Central memory CD8-positive, alpha-beta T cell (primary cell): ENCODE results near the gene YEATS4.

ENCODE experiments used
- ATAC-seq: fragments of 150-1000 bp; cut with Tn5 transposase; replicated peaks from 2 replicates; pipeline ENCODE4 v1.10.0; 2022; ENCODE audit warnings: mild to moderate bottlenecking, moderate FRiP score, moderate number of reproducible peaks; ENCODE audit not compliant: poor library complexity, severe bottlenecking; ENCODE audit errors: extremely low read depth
- DNase-seq, 2 donors: peaks; one replicate each; pipeline ENCODE4 v3.0.0; 2021; ENCODE audit warnings: low spot score in 2 of 2
- H3K27ac Mint-ChIP-seq: one replicate; pipeline ENCODE4 v1.8.0; 2022; ENCODE audit warnings: low read depth, mild to moderate bottlenecking, moderate library complexity, mixed read lengths
- H3K27me3 Mint-ChIP-seq: one replicate; pipeline ENCODE4 v1.8.0; 2022; ENCODE audit warnings: mixed read lengths
- H3K36me3 Mint-ChIP-seq: one replicate; pipeline ENCODE4 v1.8.0; 2022; ENCODE audit warnings: mild to moderate bottlenecking, moderate library complexity, mixed read lengths; ENCODE audit not compliant: insufficient read depth
- H3K4me1 Mint-ChIP-seq: one replicate; pipeline ENCODE4 v1.8.0; 2022; ENCODE audit warnings: mixed read lengths
- H3K4me3 Mint-ChIP-seq: one replicate; pipeline ENCODE4 v1.8.0; 2022; ENCODE audit warnings: mild to moderate bottlenecking, moderate library complexity, mixed read lengths
- H3K9me3 Mint-ChIP-seq: one replicate; pipeline ENCODE4 v1.8.0; 2022; ENCODE audit warnings: mixed read lengths

The YEATS4 gene

DNA sequence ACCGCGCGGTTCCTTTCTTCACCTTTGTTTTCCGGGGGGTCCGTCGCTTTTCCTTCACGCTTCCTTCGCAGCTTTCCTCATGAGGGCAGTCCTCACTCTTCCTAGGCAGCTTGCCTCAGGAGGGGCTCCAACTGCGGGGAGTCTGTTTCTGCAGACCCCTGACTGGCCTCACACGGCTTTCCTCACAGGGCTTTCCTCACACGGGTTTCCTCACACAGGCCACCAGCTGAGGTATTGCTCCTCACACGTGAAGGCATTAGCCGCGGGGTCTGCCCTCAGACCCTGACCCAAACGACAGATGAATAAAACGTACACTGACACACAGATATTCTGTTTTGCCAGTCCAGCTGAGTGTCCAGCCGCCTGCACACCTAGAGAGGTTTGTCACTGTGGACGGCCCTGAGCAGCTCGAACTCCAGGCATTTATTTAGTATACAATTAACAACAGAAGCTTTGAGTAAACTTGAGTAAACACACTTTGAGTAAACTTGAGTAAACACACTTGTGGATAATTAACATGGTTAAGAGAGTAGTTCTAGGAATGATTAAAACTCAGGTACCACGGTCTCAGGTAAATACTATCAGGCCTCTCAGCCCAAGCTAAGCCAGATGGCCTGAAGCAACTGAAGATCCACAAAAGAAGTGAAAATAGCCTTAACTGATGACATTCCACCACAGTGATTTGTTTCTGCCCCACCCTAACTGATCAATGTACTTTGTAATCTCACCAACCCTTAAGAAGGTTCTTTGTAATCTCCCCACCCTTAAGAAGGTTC is 27.4 kb upstream of the YEATS4 start:
- peak overlapping the region; percentile 71 for H3K27ac Mint-ChIP-seq
- H3K4me1 Mint-ChIP-seq, result peaks cover 13% of the 10 kb centered on the region
- DNase-seq (no peak), ATAC-seq (no peak)
- peak overlapping the region; percentile 84 for H3K4me3 Mint-ChIP-seq
- peaks cover 7% of the 10 kb centered on the region for H3K36me3 Mint-ChIP-seq
- no peaks in the 10 kb centered on the region for H3K9me3 Mint-ChIP-seq
- H3K27me3 Mint-ChIP-seq, result no peaks in the 10 kb centered on the region

DNA sequence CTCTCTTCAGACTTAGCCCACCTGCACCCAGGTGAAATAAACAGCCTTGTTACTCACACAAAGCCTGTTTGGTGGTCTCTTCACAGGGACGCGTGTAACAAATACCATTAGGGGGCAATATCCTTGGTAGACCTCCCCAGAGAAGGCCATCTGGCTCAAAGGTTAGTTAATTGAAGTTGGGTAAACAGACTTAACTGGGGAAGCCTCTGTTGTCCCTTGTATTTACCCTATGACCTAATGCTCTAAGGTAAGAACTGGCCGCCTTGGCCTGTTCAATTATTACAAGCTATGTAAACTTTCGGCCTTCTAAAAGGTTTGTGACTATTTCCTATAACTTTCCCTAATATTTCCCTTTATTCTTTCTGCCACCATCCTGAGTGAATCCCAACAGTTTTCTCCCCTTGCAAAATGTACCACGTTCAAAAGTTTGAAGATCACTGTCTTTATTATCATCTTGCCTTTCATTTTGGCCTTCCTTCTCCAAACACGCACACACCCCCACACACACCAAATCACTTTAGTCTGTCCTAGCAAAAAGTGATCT is 26.7 kb upstream of the YEATS4 start:
- no peak overlapping the region for H3K27ac Mint-ChIP-seq
- no peaks in the 10 kb centered on the region for H3K9me3 Mint-ChIP-seq
- H3K27me3 Mint-ChIP-seq, result no peaks in the 10 kb centered on the region
- H3K4me3 Mint-ChIP-seq, result no peak overlapping the region
- peaks cover 13% of the 10 kb centered on the region for H3K4me1 Mint-ChIP-seq
- peaks cover 7% of the 10 kb centered on the region for H3K36me3 Mint-ChIP-seq
- DNase-seq (no peak), ATAC-seq (no peak)

GRCh38 chr12:69334158-69334557 is 25.4 kb upstream of the YEATS4 start:
- no peak for DNase-seq
- peaks cover 7% of the 10 kb centered on the region for H3K36me3 Mint-ChIP-seq
- peaks cover 13% of the 10 kb centered on the region for H3K4me1 Mint-ChIP-seq
- no peak overlapping the region for H3K4me3 Mint-ChIP-seq
- H3K27ac Mint-ChIP-seq, result no peak overlapping the region
- no peaks in the 10 kb centered on the region for H3K27me3 Mint-ChIP-seq
- no peaks in the 10 kb centered on the region for H3K9me3 Mint-ChIP-seq
- ATAC-seq, result no peak

DNA sequence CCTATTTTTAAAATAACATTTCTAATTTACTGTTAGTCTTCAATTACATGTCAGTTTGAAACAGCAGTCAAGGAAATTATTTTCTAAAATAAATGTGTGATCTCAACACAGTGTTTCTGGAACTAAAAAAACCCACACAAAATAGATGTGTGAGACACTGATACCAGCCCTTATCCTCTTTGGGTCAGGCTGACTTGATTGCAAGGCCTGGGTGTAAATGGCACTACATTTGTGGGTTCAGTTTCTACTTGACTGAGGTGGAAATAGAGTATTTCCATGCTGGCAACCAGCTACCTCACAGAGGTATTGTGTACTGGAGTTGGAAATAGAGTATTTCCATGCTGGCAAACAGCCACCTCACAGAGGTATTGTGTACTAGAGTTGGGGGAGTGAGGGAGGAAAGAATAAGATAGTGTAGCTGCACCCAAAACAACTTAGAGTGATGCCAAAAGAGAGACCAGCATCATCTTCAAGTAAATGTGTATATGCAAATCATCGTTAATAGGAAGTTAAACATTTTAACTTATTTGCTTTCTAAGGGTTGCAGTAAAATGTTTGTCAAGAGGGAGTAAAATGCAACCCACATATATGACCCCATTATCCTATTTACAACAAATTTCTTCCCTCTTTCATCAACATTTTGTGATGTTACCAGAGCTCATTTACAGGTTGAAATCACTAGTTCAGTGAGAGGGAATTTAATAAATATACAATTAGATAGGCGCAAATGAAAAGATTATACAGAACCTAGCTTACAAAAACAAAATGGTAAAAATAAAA is 22.0 kb upstream of the YEATS4 start:
- no peak for DNase-seq
- no peaks in the 10 kb centered on the region for H3K4me1 Mint-ChIP-seq
- H3K27ac Mint-ChIP-seq, result no peak overlapping the region
- H3K9me3 Mint-ChIP-seq, result no peaks in the 10 kb centered on the region
- H3K36me3 Mint-ChIP-seq, result no peaks in the 10 kb centered on the region
- H3K27me3 Mint-ChIP-seq, result no peaks in the 10 kb centered on the region
- no peak overlapping the region for H3K4me3 Mint-ChIP-seq
- no peak for ATAC-seq

- Mint-ChIP-seq H3K36me3 (no peaks in the 10 kb centered on the region), H3K9me3 (no peaks in the 10 kb centered on the region), H3K27me3 (no peaks in the 10 kb centered on the region), H3K27ac (no peak overlapping the region), H3K4me1 (no peaks in the 10 kb centered on the region), H3K4me3 (no peak overlapping the region)
- DNase-seq, result no peak
- no peak for ATAC-seq
Observed at GRCh38 chr12:69338120-69338859, 21.3 kb upstream of the YEATS4 start.

- DNase-seq (no peak), ATAC-seq (no peak)
- H3K36me3 Mint-ChIP-seq, result no peaks in the 10 kb centered on the region
- no peaks in the 10 kb centered on the region for H3K9me3 Mint-ChIP-seq
- no peak overlapping the region for H3K4me3 Mint-ChIP-seq
- no peak overlapping the region for H3K27ac Mint-ChIP-seq
- H3K4me1 Mint-ChIP-seq, result no peaks in the 10 kb centered on the region
- no peaks in the 10 kb centered on the region for H3K27me3 Mint-ChIP-seq
Observed at GRCh38 chr12:69338936-69339335, 20.6 kb upstream of the YEATS4 start.

- Mint-ChIP-seq H3K27me3 (no peaks in the 10 kb centered on the region), H3K4me1 (no peaks in the 10 kb centered on the region), H3K9me3 (no peaks in the 10 kb centered on the region), H3K36me3 (no peaks in the 10 kb centered on the region), H3K27ac (no peak overlapping the region), H3K4me3 (no peak overlapping the region)
- ATAC-seq (no peak), DNase-seq (no peak)
Observed at GRCh38 chr12:69339999-69340398, 19.5 kb upstream of the YEATS4 start.

DNA sequence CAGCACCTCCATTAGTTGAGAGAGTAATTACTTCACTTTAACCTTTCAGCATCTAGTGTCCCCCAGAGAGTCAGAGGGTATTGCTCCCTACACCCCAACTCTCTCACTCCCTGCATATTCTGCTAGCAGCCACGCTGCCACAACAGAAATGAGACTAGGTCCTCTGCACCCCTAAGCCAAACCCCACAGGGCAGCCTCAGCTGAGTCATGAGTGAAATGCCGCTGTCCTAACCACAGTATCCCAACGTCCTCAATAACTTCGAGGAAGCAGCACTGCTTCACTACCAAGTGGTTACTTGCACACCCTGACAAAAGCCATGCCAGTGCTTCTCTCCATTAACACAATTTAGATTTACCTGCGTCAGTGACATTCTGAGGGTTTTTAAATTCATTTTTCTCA is 18.2 kb upstream of the YEATS4 start:
- H3K27ac Mint-ChIP-seq, result no peak overlapping the region
- no peak overlapping the region for H3K4me3 Mint-ChIP-seq
- no peak for DNase-seq
- H3K4me1 Mint-ChIP-seq, result no peaks in the 10 kb centered on the region
- no peaks in the 10 kb centered on the region for H3K36me3 Mint-ChIP-seq
- ATAC-seq, result no peak
- H3K27me3 Mint-ChIP-seq, result no peaks in the 10 kb centered on the region
- no peaks in the 10 kb centered on the region for H3K9me3 Mint-ChIP-seq

- no peak for DNase-seq
- no peak overlapping the region for H3K27ac Mint-ChIP-seq
- H3K27me3 Mint-ChIP-seq, result no peaks in the 10 kb centered on the region
- no peaks in the 10 kb centered on the region for H3K9me3 Mint-ChIP-seq
- H3K4me1 Mint-ChIP-seq, result no peaks in the 10 kb centered on the region
- no peak for ATAC-seq
- no peak overlapping the region for H3K4me3 Mint-ChIP-seq
- H3K36me3 Mint-ChIP-seq, result no peaks in the 10 kb centered on the region
Observed at GRCh38 chr12:69342421-69342820, 17.1 kb upstream of the YEATS4 start.

DNA sequence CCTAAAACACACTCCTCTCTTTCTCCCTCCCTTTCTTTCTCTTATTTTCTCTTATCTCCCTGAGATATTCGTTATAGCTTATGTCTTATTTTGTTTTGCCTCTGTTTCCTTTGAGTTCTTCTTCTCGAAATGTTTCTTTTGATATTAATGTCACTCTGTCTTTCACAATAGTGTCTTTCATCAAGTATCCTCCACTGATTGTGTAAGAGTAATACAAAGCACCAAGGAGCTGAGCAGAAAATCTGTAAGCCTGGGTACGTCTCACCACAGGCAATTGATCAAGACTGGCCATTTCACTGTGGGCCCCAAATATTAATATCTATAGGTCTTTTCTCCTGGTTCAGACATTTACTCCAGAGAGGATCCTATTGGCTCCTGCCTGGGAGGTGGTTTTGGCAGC is 16.2 kb upstream of the YEATS4 start:
- Mint-ChIP-seq H3K27me3 (no peaks in the 10 kb centered on the region), H3K9me3 (no peaks in the 10 kb centered on the region), H3K36me3 (no peaks in the 10 kb centered on the region), H3K4me1 (no peaks in the 10 kb centered on the region), H3K27ac (no peak overlapping the region), H3K4me3 (no peak overlapping the region)
- ATAC-seq, result no peak
- DNase-seq, result no peak

GRCh38 chr12:69343885-69344612 is 15.5 kb upstream of the YEATS4 start:
- Mint-ChIP-seq H3K4me3 (no peak overlapping the region), H3K4me1 (no peaks in the 10 kb centered on the region), H3K27ac (no peak overlapping the region), H3K36me3 (no peaks in the 10 kb centered on the region), H3K27me3 (no peaks in the 10 kb centered on the region), H3K9me3 (no peaks in the 10 kb centered on the region)
- DNase-seq, result no peak
- no peak for ATAC-seq

DNA sequence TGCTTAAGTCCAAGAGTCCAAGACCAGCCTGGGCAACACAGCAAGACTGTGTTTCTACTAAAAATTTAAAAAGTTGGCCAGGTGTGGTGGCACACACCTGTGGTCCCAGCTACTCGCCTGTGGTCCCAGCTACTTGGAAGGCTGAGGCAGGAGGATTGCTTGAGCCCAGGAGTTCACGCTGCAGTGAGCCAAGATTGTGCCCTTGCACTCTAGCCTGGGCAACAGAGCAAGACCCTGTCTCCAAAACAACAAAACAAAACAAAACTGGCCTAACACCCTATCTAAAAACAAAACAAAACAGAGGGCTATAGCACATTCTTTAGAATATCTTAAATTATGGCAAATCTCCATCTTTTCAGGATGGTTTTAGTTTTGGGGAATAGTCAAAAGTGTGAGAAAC is 14.5 kb upstream of the YEATS4 start:
- no peaks in the 10 kb centered on the region for H3K4me1 Mint-ChIP-seq

More for the DNA sequence above, 14.5 kb upstream of the YEATS4 start:
- Mint-ChIP-seq H3K27me3 (no peaks in the 10 kb centered on the region), H3K36me3 (no peaks in the 10 kb centered on the region), H3K4me3 (no peak overlapping the region), H3K9me3 (no peaks in the 10 kb centered on the region), H3K27ac (no peak overlapping the region)
- ATAC-seq (no peak), DNase-seq (no peak)
